H1 (cell line): ENCODE data around the gene XIRP1. TPM values are rescaled to one million over a fixed set of nuclear protein-coding genes. Genes with fewer than 3 reads are reported as not detected.

Experiments
- EGR1 ChIP-seq: IDR thresholded peaks from 2 replicates; pipeline ENCODE4 v1.6.1; 2011; ENCODE audit warnings: low read depth, low read length, borderline replicate concordance
- TBP ChIP-seq: IDR thresholded peaks from 2 replicates; pipeline ENCODE4 v1.6.1; 2011; ENCODE audit warnings: low read depth, low read length, improper control_type of control experiment
- TCF12 ChIP-seq: IDR thresholded peaks from 2 replicates; pipeline ENCODE4 v1.6.1; 2011; ENCODE audit warnings: low read depth, mild to moderate bottlenecking, low read length
- polyA plus RNA-seq, 7 experiments: library from polyadenylated mRNA; depleted of rRNA in 3 of 7; stranded (reverse) in 5 of 7; unstranded in 2 of 7; fragments of >200 nt in 5 of 7; fragments of 200-250 nt in 2 of 7; gene quantifications; 1 replicate in 5 of 7; 2 replicates in 1 of 7; 4 replicates in 1 of 7; pipeline versions ENCODE4 v1.2.1 to v1.2.3, GENCODE V29; 2011 to 2013; ENCODE audit warnings: missing spikeins in 2 of 7, mixed read lengths in 2 of 7
- total RNA-seq: library from RNA; stranded (reverse); fragmentation: NEBNext Ultra II Directional; extraction: Animal tissue kit (Norgen Biotek cat#: 25700); gene quantifications from 2 replicates; pipeline ENCODE4 v1.2.1, GENCODE V29; 2021
- TF ChIP-seq, protein P1 (sequence below): fragments of 300-600 bp; sonication (generic); IDR thresholded peaks from 2 replicates; pipeline ENCODE4 v1.7.1; 2012; ENCODE audit warnings: low read length, moderate library complexity, mild to moderate bottlenecking, inconsistent platforms; ENCODE audit not compliant: insufficient replicate concordance

Gene XIRP1
- total and polyA plus RNA-seq, 2 of the 8 experiments (the other 6 are each of a cell fraction or from before 2014, with no cell fraction given), result not detected

DNA sequence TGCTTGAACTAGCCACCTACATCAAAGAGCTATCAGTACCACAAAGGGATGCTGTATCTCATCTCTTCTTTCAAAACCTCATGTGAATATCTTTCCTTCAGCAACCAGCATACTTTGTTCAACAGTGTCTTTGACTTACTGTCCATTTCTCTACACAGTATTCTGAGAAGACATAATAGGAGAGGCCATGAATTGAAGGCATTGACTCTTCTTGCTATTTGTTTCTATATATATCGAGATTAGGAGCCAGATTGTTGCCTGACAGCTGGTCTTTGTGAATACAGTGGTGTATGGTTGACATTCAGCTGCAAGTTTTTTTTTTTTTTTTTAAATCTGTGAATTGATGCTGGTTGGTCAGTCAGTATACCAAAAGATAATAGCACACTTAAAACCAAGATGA, 26.9 kb downstream of the XIRP1 start (continued):
- TF ChIP-seq, protein P1, sequence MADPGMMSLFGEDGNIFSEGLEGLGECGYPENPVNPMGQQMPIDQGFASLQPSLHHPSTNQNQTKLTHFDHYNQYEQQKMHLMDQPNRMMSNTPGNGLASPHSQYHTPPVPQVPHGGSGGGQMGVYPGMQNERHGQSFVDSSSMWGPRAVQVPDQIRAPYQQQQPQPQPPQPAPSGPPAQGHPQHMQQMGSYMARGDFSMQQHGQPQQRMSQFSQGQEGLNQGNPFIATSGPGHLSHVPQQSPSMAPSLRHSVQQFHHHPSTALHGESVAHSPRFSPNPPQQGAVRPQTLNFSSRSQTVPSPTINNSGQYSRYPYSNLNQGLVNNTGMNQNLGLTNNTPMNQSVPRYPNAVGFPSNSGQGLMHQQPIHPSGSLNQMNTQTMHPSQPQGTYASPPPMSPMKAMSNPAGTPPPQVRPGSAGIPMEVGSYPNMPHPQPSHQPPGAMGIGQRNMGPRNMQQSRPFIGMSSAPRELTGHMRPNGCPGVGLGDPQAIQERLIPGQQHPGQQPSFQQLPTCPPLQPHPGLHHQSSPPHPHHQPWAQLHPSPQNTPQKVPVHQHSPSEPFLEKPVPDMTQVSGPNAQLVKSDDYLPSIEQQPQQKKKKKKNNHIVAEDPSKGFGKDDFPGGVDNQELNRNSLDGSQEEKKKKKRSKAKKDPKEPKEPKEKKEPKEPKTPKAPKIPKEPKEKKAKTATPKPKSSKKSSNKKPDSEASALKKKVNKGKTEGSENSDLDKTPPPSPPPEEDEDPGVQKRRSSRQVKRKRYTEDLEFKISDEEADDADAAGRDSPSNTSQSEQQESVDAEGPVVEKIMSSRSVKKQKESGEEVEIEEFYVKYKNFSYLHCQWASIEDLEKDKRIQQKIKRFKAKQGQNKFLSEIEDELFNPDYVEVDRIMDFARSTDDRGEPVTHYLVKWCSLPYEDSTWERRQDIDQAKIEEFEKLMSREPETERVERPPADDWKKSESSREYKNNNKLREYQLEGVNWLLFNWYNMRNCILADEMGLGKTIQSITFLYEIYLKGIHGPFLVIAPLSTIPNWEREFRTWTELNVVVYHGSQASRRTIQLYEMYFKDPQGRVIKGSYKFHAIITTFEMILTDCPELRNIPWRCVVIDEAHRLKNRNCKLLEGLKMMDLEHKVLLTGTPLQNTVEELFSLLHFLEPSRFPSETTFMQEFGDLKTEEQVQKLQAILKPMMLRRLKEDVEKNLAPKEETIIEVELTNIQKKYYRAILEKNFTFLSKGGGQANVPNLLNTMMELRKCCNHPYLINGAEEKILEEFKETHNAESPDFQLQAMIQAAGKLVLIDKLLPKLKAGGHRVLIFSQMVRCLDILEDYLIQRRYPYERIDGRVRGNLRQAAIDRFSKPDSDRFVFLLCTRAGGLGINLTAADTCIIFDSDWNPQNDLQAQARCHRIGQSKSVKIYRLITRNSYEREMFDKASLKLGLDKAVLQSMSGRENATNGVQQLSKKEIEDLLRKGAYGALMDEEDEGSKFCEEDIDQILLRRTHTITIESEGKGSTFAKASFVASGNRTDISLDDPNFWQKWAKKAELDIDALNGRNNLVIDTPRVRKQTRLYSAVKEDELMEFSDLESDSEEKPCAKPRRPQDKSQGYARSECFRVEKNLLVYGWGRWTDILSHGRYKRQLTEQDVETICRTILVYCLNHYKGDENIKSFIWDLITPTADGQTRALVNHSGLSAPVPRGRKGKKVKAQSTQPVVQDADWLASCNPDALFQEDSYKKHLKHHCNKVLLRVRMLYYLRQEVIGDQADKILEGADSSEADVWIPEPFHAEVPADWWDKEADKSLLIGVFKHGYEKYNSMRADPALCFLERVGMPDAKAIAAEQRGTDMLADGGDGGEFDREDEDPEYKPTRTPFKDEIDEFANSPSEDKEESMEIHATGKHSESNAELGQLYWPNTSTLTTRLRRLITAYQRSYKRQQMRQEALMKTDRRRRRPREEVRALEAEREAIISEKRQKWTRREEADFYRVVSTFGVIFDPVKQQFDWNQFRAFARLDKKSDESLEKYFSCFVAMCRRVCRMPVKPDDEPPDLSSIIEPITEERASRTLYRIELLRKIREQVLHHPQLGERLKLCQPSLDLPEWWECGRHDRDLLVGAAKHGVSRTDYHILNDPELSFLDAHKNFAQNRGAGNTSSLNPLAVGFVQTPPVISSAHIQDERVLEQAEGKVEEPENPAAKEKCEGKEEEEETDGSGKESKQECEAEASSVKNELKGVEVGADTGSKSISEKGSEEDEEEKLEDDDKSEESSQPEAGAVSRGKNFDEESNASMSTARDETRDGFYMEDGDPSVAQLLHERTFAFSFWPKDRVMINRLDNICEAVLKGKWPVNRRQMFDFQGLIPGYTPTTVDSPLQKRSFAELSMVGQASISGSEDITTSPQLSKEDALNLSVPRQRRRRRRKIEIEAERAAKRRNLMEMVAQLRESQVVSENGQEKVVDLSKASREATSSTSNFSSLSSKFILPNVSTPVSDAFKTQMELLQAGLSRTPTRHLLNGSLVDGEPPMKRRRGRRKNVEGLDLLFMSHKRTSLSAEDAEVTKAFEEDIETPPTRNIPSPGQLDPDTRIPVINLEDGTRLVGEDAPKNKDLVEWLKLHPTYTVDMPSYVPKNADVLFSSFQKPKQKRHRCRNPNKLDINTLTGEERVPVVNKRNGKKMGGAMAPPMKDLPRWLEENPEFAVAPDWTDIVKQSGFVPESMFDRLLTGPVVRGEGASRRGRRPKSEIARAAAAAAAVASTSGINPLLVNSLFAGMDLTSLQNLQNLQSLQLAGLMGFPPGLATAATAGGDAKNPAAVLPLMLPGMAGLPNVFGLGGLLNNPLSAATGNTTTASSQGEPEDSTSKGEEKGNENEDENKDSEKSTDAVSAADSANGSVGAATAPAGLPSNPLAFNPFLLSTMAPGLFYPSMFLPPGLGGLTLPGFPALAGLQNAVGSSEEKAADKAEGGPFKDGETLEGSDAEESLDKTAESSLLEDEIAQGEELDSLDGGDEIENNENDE, result no peak
- TF ChIP-seq EGR1 (no peak), TBP (no peak), TCF12 (no peak)
